GM23248 (cell line): ENCODE measurements around the gene TRAPPC12. TPM values are rescaled to one million over a fixed set of nuclear protein-coding genes. Genes with fewer than 3 reads are reported as not detected.

ENCODE experiments used
- DNase-seq: peaks from one replicate; pipeline ENCODE4 v3.0.0-alpha.2; 2015
- H2AFZ ChIP-seq: fragments of 200-600 bp; sonication (generic); 2 replicates; pipeline ENCODE4 v1.6.1; 2016; ENCODE audit warnings: antibody characterized with exemption
- H3F3A ChIP-seq: fragments of 200-600 bp; sonication (generic); 2 replicates; pipeline ENCODE4 v1.6.1; 2016; ENCODE audit warnings: mild to moderate bottlenecking, antibody characterized with exemption, mixed run types; ENCODE audit not compliant: insufficient read depth
- H3K27ac ChIP-seq: fragments of 200-600 bp; sonication (generic); 2 replicates; pipeline ENCODE4 v1.5.1; 2016; ENCODE audit warnings: mild to moderate bottlenecking
- H3K27me3 ChIP-seq: fragments of 200-600 bp; sonication (generic); replicated peaks from 2 replicates; pipeline ENCODE4 v1.6.1; 2016; ENCODE audit warnings: mild to moderate bottlenecking; ENCODE audit not compliant: insufficient read depth
- H3K36me3 ChIP-seq: fragments of 200-600 bp; sonication (generic); 2 replicates; pipeline ENCODE4 v1.6.1; 2016; ENCODE audit warnings: low read depth, mild to moderate bottlenecking
- H3K4me1 ChIP-seq: fragments of 200-600 bp; sonication (generic); 2 replicates; pipeline ENCODE4 v1.6.1; 2016; ENCODE audit warnings: mild to moderate bottlenecking; ENCODE audit not compliant: insufficient read depth
- H3K4me2 ChIP-seq: fragments of 200-600 bp; sonication (generic); one replicate; pipeline ENCODE4 v1.6.1; 2016; ENCODE audit warnings: mild to moderate bottlenecking; ENCODE audit not compliant: unreplicated experiment
- H3K4me3 ChIP-seq: fragments of 200-600 bp; sonication (generic); 2 replicates; pipeline ENCODE4 v1.5.1; 2016; ENCODE audit warnings: mild to moderate bottlenecking
- H3K79me2 ChIP-seq: fragments of 200-600 bp; sonication (generic); 2 replicates; pipeline ENCODE4 v1.6.1; 2016; ENCODE audit warnings: mild to moderate bottlenecking; ENCODE audit not compliant: insufficient read depth
- H3K9ac ChIP-seq: fragments of 200-600 bp; sonication (generic); 2 replicates; pipeline ENCODE4 v1.6.1; 2016; ENCODE audit warnings: mild to moderate bottlenecking
- H3K9me2 ChIP-seq: fragments of 200-600 bp; sonication (generic); 2 replicates; pipeline ENCODE4 v1.6.1; 2016; ENCODE audit warnings: mixed run types, mild to moderate bottlenecking, moderate library complexity; ENCODE audit not compliant: insufficient read depth
- H3K9me3 ChIP-seq: fragments of 200-600 bp; sonication (generic); one replicate; pipeline ENCODE4 v1.6.1; 2017; ENCODE audit warnings: low read depth
- H4K20me1 ChIP-seq: fragments of 200-600 bp; sonication (generic); 2 replicates; pipeline ENCODE4 v1.6.0; 2016; ENCODE audit not compliant: insufficient read depth
- EZH2 ChIP-seq: fragments of 200-600 bp; sonication (generic); IDR thresholded peaks from 2 replicates; pipeline ENCODE4 v1.6.1; 2018; ENCODE audit warnings: antibody characterized with exemption, mild to moderate bottlenecking; ENCODE audit not compliant: insufficient read depth, poor library complexity, severe bottlenecking
- EZH2phosphoT487 ChIP-seq: fragments of 200-600 bp; sonication (generic); IDR thresholded peaks from 2 replicates; pipeline ENCODE4 v1.6.1; 2018; ENCODE audit warnings: antibody characterized with exemption, moderate library complexity, mild to moderate bottlenecking, low read depth; ENCODE audit not compliant: insufficient read depth
- WGBS, 2 experiments: methylation state at CpG; one replicate each; pipeline ENCODE4 v1.1.6; 2015 to 2017; ENCODE audit warnings: low lambda C conversion rate in 2 of 2, low coverage in 1 of 2; ENCODE audit errors: missing lambda C conversion rate in 2 of 2; 5-methylcytosine and 5-hydroxymethylcytosine counted together
- in situ Hi-C: fragments of 300-500 bp; cut with MboI; formaldehyde crosslinking; loops from 2 replicates; pipeline ENCODE4 v1.15.0; 2020
- polyA plus RNA-seq: library from polyadenylated mRNA; unstranded; fragments of >200 nt; fragmentation: Nextera tagmentation; extraction: Ambion mirVana; gene quantifications from 2 replicates; pipeline ENCODE4 v1.2.1, GENCODE V29; 2016
- total RNA-seq: library from RNA; depleted of rRNA; stranded (reverse); fragments of >200 nt; shearing (Covaris generic); gene quantifications from 2 replicates; pipeline ENCODE4 v1.2.3, GENCODE V29; 2014

TRAPPC12 gene
- total and polyA plus RNA-seq, 2 experiments from 2014 or later, result 29.3 to 48.1 TPM

DNA sequence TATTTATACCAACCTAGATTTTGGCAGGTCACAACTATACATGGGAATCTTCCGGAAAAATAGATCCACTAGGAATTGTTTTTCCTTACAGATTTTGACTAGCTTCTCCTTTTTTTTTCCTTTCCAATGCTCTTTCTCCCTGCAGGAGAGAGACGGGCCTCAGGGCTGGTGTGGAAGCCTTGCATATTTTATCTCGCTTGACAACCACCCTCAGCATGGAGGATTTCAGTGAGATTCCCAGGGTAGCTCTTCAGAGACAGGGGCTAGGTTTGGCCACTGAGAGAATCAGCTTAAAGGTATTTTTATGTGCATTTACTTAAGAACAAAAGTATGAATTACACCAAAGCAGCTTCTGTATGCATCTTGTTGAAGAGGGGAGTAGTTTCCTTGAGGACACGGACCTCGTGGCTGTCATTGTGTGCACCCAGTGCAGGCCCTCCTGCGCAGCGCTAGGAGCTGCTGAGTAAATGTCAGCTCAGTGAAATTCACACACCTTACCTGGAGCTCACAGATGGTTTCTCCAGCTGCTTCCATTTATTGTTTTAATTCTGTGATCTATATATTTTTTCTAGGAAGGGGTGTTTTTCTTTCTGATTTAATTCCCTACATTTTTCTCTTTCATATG is 54.4 kb downstream of the TRAPPC12 start:
- no peak for TF ChIP-seq EZH2phosphoT487
- no peak for TF ChIP-seq EZH2
- H3K9me2 ChIP-seq, result no peaks in the 10 kb centered on the region
- no peaks in the 10 kb centered on the region for H4K20me1 ChIP-seq
- no peak for DNase-seq
- H3K27ac ChIP-seq, result no peak overlapping the region
- no peaks in the 10 kb centered on the region for H3K4me1 ChIP-seq
- no peaks in the 10 kb centered on the region for H3K27me3 ChIP-seq
- H3K79me2 ChIP-seq, result peaks cover 3% of the 10 kb centered on the region; the same call in 1 of the 2 replicates
- no peaks in the 10 kb centered on the region for H3F3A ChIP-seq
- H3K4me3 ChIP-seq, result no peak overlapping the region
- no peak overlapping the region for H3K4me2 ChIP-seq
- 84 to 90% methylated on average over 7 of the region's 7 CpGs for WGBS, 2 experiments
- peaks cover 17% of the 10 kb centered on the region for H3K36me3 ChIP-seq
- in situ Hi-C loops, result no loop called here
- no peak overlapping the region for H3K9ac ChIP-seq
- no peaks in the 10 kb centered on the region for H3K9me3 ChIP-seq
- no peak overlapping the region for H2AFZ ChIP-seq

- peaks cover 10% of the 10 kb centered on the region; the same call in 1 of the 2 replicates for H3K79me2 ChIP-seq
- H3K9ac ChIP-seq, result no peak overlapping the region
- H2AFZ ChIP-seq, result no peak overlapping the region
- H3K9me2 ChIP-seq, result no peaks in the 10 kb centered on the region
- no peaks in the 10 kb centered on the region for H3K9me3 ChIP-seq
- H4K20me1 ChIP-seq, result no peaks in the 10 kb centered on the region
- no peaks in the 10 kb centered on the region for H3F3A ChIP-seq
- no peak overlapping the region for H3K27ac ChIP-seq
- in situ Hi-C loops, result no loop called here
- H3K4me2 ChIP-seq, result no peak overlapping the region
- no peak overlapping the region for H3K4me3 ChIP-seq
- no peaks in the 10 kb centered on the region for H3K27me3 ChIP-seq
- DNase-seq, result no peak
- peaks cover 14% of the 10 kb centered on the region for H3K36me3 ChIP-seq
- TF ChIP-seq EZH2, result no peak
- TF ChIP-seq EZH2phosphoT487, result no peak
- 80 to 82% methylated on average over 11 of the region's 11 CpGs for WGBS, 2 experiments
- H3K4me1 ChIP-seq, result no peaks in the 10 kb centered on the region
Measured at GRCh38 chr2:3434654-3435053, 55.2 kb downstream of the TRAPPC12 start.

DNA sequence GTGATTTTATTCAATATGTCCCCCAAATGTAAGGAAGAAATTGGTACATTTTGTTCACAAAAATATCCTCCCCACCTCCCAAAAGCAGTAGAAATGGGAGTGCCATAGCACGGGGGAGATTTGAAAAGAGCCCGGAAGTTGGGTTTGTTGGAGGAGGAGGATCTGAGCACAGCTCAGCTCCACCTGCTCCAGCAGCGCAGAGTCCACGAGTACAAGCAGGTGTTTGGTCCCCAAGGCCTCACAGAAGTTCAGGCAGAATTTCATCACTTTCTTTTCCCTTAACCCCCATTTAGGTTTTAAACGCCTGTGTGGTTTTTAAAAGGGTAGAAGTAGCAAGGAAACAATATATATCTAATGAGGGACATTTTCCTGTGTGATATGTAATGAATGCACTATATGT is 56.0 kb downstream of the TRAPPC12 start:
- peaks cover 7% of the 10 kb centered on the region for H3K36me3 ChIP-seq
- H3K27ac ChIP-seq, result no peak overlapping the region
- H3K4me1 ChIP-seq, result no peaks in the 10 kb centered on the region
- H3F3A ChIP-seq, result no peaks in the 10 kb centered on the region
- TF ChIP-seq EZH2, result no peak
- TF ChIP-seq EZH2phosphoT487, result no peak
- no peak for DNase-seq
- no peaks in the 10 kb centered on the region for H3K9me2 ChIP-seq
- no peak overlapping the region for H3K9ac ChIP-seq
- no peak overlapping the region for H2AFZ ChIP-seq
- H3K9me3 ChIP-seq, result no peaks in the 10 kb centered on the region
- no peak overlapping the region for H3K4me2 ChIP-seq
- WGBS, 2 experiments, result 90% methylated on average over 5 of the region's 5 CpGs
- H3K27me3 ChIP-seq, result no peaks in the 10 kb centered on the region
- H3K4me3 ChIP-seq, result no peak overlapping the region
- peaks cover 18% of the 10 kb centered on the region; the same call in 1 of the 2 replicates for H3K79me2 ChIP-seq
- H4K20me1 ChIP-seq, result no peaks in the 10 kb centered on the region; the same call in 1 of the 2 replicates
- in situ Hi-C loops, result no loop called here

DNA sequence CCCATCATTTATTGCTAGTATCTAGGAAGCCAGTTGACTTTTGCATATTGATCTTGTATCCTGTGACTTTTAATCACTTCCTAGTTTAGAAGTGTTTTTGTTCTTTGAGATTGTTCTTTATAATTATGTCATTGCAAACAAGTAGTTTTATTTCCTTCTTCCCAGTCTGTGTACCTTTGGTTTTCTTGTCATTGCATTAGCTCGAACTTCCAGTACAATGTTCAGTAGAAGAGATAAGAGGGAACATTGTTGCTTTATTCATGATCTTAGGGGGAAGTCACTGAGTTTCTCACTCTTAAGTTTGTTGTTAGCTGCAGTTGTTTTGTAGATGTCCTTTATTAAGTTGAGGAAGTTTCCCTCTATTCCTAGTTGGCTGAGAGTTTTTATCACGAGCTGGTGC is 61.0 kb downstream of the TRAPPC12 start:
- Histone ChIP-seq H4K20me1 (no peaks in the 10 kb centered on the region; the same call in 1 of the 2 replicates), H3F3A (no peaks in the 10 kb centered on the region), H2AFZ (no peak overlapping the region), H3K9me2 (no peaks in the 10 kb centered on the region), H3K4me2 (no peak overlapping the region), H3K27me3 (no peaks in the 10 kb centered on the region), H3K9me3 (no peaks in the 10 kb centered on the region), H3K27ac (no peak overlapping the region), H3K36me3 (peaks cover 13% of the 10 kb centered on the region; the same call in 1 of the 2 replicates), H3K79me2 (peaks cover 34% of the 10 kb centered on the region), H3K4me3 (no peak overlapping the region), H3K4me1 (no peaks in the 10 kb centered on the region), H3K9ac (no peak overlapping the region)
- TF ChIP-seq EZH2phosphoT487 (no peak), EZH2 (no peak)
- in situ Hi-C loops, result no loop called here
- 96 to 99% methylated on average over 2 of the region's 2 CpGs for WGBS, 2 experiments
- DNase-seq, result no peak

- H3K27ac ChIP-seq, result no peak overlapping the region
- no peaks in the 10 kb centered on the region for H3K9me3 ChIP-seq
- no peak for TF ChIP-seq EZH2phosphoT487
- no peak for TF ChIP-seq EZH2
- in situ Hi-C loops, result no loop called here
- H3K79me2 ChIP-seq, result peaks cover 34% of the 10 kb centered on the region
- no peaks in the 10 kb centered on the region for H3K9me2 ChIP-seq
- peaks cover 23% of the 10 kb centered on the region; the same call in 1 of the 2 replicates for H3K36me3 ChIP-seq
- H2AFZ ChIP-seq, result no peak overlapping the region
- no peaks in the 10 kb centered on the region for H3K4me1 ChIP-seq
- H3K4me2 ChIP-seq, result no peak overlapping the region
- H3F3A ChIP-seq, result no peaks in the 10 kb centered on the region
- H4K20me1 ChIP-seq, result no peaks in the 10 kb centered on the region; the same call in 1 of the 2 replicates
- no peaks in the 10 kb centered on the region for H3K27me3 ChIP-seq
- no peak overlapping the region for H3K9ac ChIP-seq
- no peak for DNase-seq
- H3K4me3 ChIP-seq, result no peak overlapping the region
Measured at GRCh38 chr2:3441465-3441864, 62.0 kb downstream of the TRAPPC12 start.
